PC-3 (cell line): Measurements from ENCODE around the gene ASCL2.

Experiments
- EZH2 ChIP-seq: fragments of 300-600 bp; sonication (generic); IDR thresholded peaks from one replicate; pipeline ENCODE4 v1.6.1; 2017; ENCODE audit warnings: antibody characterized with exemption, mild to moderate bottlenecking, low read length; ENCODE audit not compliant: unreplicated experiment
- TF ChIP-seq, protein P1 (sequence below): fragments of 300-600 bp; sonication (generic); conservative IDR thresholded peaks from 2 replicates; pipeline ENCODE4 v1.5.1; 2017; ENCODE audit warnings: antibody characterized with exemption, low read depth, mild to moderate bottlenecking, low read length

DNA sequence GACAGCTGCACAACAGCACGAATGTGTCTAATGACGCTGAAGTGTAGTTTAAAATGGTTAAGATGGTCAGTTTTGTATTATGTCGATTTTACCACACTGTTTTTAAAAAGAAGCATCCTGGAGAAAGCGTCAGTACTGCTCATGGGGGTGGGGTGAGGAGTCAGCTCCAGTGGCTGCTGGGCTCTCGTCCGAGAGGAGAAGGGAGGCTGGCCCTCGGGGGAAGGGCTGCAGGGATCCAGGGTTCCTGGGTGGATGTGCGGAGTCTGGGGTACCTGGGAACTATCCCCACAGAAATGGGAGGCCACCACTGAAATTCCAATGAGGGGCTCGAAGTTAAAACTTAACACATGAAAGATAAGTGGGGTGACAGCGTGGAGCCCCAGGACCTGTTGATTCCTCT, 19.5 kb upstream of the ASCL2 start:
- TF ChIP-seq, protein P1, sequence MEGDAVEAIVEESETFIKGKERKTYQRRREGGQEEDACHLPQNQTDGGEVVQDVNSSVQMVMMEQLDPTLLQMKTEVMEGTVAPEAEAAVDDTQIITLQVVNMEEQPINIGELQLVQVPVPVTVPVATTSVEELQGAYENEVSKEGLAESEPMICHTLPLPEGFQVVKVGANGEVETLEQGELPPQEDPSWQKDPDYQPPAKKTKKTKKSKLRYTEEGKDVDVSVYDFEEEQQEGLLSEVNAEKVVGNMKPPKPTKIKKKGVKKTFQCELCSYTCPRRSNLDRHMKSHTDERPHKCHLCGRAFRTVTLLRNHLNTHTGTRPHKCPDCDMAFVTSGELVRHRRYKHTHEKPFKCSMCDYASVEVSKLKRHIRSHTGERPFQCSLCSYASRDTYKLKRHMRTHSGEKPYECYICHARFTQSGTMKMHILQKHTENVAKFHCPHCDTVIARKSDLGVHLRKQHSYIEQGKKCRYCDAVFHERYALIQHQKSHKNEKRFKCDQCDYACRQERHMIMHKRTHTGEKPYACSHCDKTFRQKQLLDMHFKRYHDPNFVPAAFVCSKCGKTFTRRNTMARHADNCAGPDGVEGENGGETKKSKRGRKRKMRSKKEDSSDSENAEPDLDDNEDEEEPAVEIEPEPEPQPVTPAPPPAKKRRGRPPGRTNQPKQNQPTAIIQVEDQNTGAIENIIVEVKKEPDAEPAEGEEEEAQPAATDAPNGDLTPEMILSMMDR, result no peak
- TF ChIP-seq EZH2, result no peak
